HepG2 (cell line): ENCODE measurements around the gene CLDN20.

Experiments used
- BHLHE40 ChIP-seq: IDR thresholded peaks from 2 replicates; pipeline ENCODE4 v1.6.1; 2011; ENCODE audit warnings: low read length, improper control_type of control experiment
- CTCF ChIP-seq: sonication (generic); formaldehyde crosslinking; IDR thresholded peaks from 2 replicates; pipeline ENCODE4 v1.5.0; 2020; ENCODE audit warnings: mild to moderate bottlenecking, missing genetic modification reagents, moderate library complexity
- EED ChIP-seq: sonication (generic); formaldehyde crosslinking; IDR thresholded peaks from 2 replicates; pipeline ENCODE4 v1.5.0; 2020; ENCODE audit warnings: mild to moderate bottlenecking, missing genetic modification reagents
- HNRNPUL1 ChIP-seq: fragments of 200-400 bp; formaldehyde crosslinking; IDR thresholded peaks from 2 replicates; pipeline ENCODE4 v1.6.1; 2017; ENCODE audit warnings: low read depth, mild to moderate bottlenecking, low read length, moderate library complexity
- MYPOP ChIP-seq: sonication (generic); formaldehyde crosslinking; IDR thresholded peaks from 2 replicates; pipeline ENCODE4 v1.8.1; 2023; ENCODE audit warnings: mild to moderate bottlenecking, moderate library complexity, missing genetic modification reagents
- NCOA5 ChIP-seq: sonication (generic); formaldehyde crosslinking; IDR thresholded peaks from 2 replicates; pipeline ENCODE4 v1.4.0; 2020; ENCODE audit warnings: missing genetic modification reagents
- POLR2A ChIP-seq, 2 experiments: IDR thresholded peaks; 2 replicates each; pipeline ENCODE4 v1.6.1; 2011; ENCODE audit warnings: low read depth in 2 of 2, low read length in 2 of 2, mild to moderate bottlenecking in 1 of 2, moderate library complexity in 1 of 2; ENCODE audit not compliant: insufficient read depth in 1 of 2
- PREB ChIP-seq: sonication (generic); formaldehyde crosslinking; IDR thresholded peaks from 2 replicates; pipeline ENCODE4 v1.4.0; 2020; ENCODE audit warnings: missing genetic modification reagents
- SRF ChIP-seq: IDR thresholded peaks from 2 replicates; pipeline ENCODE4 v1.6.1; 2011; ENCODE audit warnings: mild to moderate bottlenecking, low read depth, low read length, moderate library complexity
- TCF7L2 ChIP-seq: IDR thresholded peaks from 2 replicates; pipeline ENCODE4 v1.6.1; 2011; ENCODE audit warnings: mild to moderate bottlenecking, low read depth, low read length, moderate library complexity
- ZNF839 ChIP-seq: sonication (generic); formaldehyde crosslinking; IDR thresholded peaks from 2 replicates; pipeline ENCODE4 v1.4.0; 2020; ENCODE audit warnings: missing genetic modification reagents, mild to moderate bottlenecking, borderline replicate concordance
- TF ChIP-seq, protein P1 (sequence below): sonication (generic); formaldehyde crosslinking; IDR thresholded peaks from 2 replicates; pipeline ENCODE4 v1.4.0; 2020; ENCODE audit warnings: mild to moderate bottlenecking, low read depth, missing genetic modification reagents

DNA sequence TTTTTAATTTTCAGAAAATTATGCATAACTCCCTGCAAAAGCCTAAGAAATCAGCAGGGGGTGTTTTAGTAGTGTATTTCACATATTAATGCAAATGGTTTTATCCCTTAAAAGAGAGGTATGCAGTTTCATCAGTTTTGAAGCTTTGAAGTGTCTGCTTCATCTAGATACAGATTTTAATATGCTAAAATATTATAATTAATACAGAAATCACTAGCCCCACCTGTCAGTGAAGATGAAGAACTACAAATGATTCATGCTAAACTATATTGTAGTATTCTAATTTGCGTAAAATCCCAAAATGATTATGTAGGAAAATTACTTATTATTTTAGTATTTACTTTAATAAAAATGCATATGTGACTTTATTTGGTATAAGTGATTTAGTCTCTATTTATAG is 53.4 kb downstream of the CLDN20 start:
- TF ChIP-seq BHLHE40 (no peak), ZNF839 (CRISPR knock-in tag) (no peak), SRF (no peak), MYPOP (CRISPR knock-in tag) (no peak), TCF7L2 (no peak), CTCF (CRISPR knock-in tag) (no peak), HNRNPUL1 (no peak), NCOA5 (no peak), POLR2A (IDR thresholded peaks at IDR 0.05; ENCODE audit: insufficient read depth in 1 of 2, low read depth in 2 of 2, low read length in 2 of 2) (no peak), PREB (no peak), EED (CRISPR knock-in tag) (no peak)
- TF ChIP-seq, protein P1, sequence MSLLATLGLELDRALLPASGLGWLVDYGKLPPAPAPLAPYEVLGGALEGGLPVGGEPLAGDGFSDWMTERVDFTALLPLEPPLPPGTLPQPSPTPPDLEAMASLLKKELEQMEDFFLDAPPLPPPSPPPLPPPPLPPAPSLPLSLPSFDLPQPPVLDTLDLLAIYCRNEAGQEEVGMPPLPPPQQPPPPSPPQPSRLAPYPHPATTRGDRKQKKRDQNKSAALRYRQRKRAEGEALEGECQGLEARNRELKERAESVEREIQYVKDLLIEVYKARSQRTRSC (CRISPR knock-in tag), result no peak
